Esophagus muscularis mucosa (tissue), 3 donors: Measurements from ENCODE around the gene TENT5C.

Experiments
- POLR2AphosphoS5 ChIP-seq, 2 donors: sonication (generic); formaldehyde crosslinking; IDR thresholded peaks; one replicate each; pipeline ENCODE4 v1.6.1; 2017; ENCODE audit warnings: antibody characterized with exemption in 2 of 2
- TF ChIP-seq, protein P1 (sequence below), 3 experiments: fragments of 200-600 bp in 2 of 3; fragments of 450-650 bp in 1 of 3; sonication (generic) in 2 of 3; IDR thresholded peaks; one replicate each; pipeline ENCODE4 v1.5.1; 2017 to 2019; ENCODE audit warnings: antibody characterized with exemption in 3 of 3, mild to moderate bottlenecking in 2 of 3, moderate library complexity in 1 of 3

DNA sequence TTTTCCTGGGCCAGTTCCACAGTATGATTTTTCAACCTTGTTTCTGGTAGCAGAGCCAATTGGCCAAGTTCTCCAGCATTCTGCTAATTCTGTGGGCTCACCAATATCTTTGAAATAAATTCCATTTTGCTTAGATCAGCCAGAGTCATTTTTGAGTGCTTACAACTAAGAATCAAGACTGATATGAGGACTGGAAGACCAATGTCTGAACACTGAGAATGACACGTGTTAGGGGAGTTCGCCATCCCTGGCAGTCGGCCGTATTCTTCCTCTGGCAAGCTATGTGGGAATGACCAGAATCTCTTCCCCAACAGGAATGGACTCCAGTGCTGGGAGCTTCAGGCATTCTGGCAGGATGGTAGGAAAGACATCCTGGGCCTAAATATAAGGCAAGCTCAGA is 4.9 kb upstream of the TENT5C start:
- TF ChIP-seq, protein P1, sequence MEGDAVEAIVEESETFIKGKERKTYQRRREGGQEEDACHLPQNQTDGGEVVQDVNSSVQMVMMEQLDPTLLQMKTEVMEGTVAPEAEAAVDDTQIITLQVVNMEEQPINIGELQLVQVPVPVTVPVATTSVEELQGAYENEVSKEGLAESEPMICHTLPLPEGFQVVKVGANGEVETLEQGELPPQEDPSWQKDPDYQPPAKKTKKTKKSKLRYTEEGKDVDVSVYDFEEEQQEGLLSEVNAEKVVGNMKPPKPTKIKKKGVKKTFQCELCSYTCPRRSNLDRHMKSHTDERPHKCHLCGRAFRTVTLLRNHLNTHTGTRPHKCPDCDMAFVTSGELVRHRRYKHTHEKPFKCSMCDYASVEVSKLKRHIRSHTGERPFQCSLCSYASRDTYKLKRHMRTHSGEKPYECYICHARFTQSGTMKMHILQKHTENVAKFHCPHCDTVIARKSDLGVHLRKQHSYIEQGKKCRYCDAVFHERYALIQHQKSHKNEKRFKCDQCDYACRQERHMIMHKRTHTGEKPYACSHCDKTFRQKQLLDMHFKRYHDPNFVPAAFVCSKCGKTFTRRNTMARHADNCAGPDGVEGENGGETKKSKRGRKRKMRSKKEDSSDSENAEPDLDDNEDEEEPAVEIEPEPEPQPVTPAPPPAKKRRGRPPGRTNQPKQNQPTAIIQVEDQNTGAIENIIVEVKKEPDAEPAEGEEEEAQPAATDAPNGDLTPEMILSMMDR (IDR thresholded peaks at IDR 0.05) = no peak
- TF ChIP-seq POLR2AphosphoS5 (IDR thresholded peaks at IDR 0.05) = no peak
